Measurements from ENCODE around the gene DDI2.

- TF ChIP-seq CTCF (tag by site-specific recombination; IDR thresholded peaks at IDR 0.05), result no peak
- TF ChIP-seq ZBTB7A (tag by site-specific recombination; IDR thresholded peaks at IDR 0.05; ENCODE audit: low read depth), result no peak
- no peak for TF ChIP-seq ZNF626 (tag by site-specific recombination; IDR thresholded peaks at IDR 0.05)
- TF ChIP-seq HOXA7 (CRISPR knock-in tag; IDR thresholded peaks at IDR 0.05; ENCODE audit: borderline replicate concordance), result no peak
- TF ChIP-seq ZBTB21 (tag by site-specific recombination; IDR thresholded peaks at IDR 0.05), result no peak
- TF ChIP-seq ZNF140 (tag by site-specific recombination; IDR thresholded peaks at IDR 0.05), result no peak
- no peak for TF ChIP-seq ZNF585B (tag by site-specific recombination; IDR thresholded peaks at IDR 0.05)
- no peak for TF ChIP-seq FEZF1 (tag by site-specific recombination; IDR thresholded peaks at IDR 0.05)
- TF ChIP-seq KLF8 (tag by site-specific recombination; IDR thresholded peaks at IDR 0.05), result no peak
- TF ChIP-seq, protein P1, sequence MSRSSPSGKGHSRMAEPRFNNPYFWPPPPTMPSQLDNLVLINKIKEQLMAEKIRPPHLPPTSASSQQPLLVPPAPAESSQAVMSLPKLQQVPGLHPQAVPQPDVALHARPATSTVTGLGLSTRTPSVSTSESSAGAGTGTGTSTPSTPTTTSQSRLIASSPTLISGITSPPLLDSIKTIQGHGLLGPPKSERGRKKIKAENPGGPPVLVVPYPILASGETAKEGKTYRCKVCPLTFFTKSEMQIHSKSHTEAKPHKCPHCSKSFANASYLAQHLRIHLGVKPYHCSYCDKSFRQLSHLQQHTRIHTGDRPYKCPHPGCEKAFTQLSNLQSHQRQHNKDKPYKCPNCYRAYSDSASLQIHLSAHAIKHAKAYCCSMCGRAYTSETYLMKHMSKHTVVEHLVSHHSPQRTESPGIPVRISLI (tag by site-specific recombination; IDR thresholded peaks at IDR 0.05), result no peak
- TF ChIP-seq TCF7L2 (IDR thresholded peaks at IDR 0.05; ENCODE audit: borderline replicate concordance, low read depth, low read length), result no peak
- no peak for TF ChIP-seq ZNF660 (tag by site-specific recombination; IDR thresholded peaks at IDR 0.05)
- TF ChIP-seq ZNF391 (tag by site-specific recombination; IDR thresholded peaks at IDR 0.05; ENCODE audit: borderline replicate concordance, low read depth), result no peak
These were observed 74.3 kb downstream of the DDI2 start for GRCh38 chr1:15691434-15692032.
